AG08396 (cell line): ENCODE data around the gene NPAS2.
A peak's percentile ranks its signal among the peaks of the same experiment; 100 is the strongest.

Experiments
- DNase-seq: peaks from one replicate; pipeline ENCODE4 v3.0.0; 2012; ENCODE audit warnings: low spot score, mixed read lengths

Gene NPAS2

DNA sequence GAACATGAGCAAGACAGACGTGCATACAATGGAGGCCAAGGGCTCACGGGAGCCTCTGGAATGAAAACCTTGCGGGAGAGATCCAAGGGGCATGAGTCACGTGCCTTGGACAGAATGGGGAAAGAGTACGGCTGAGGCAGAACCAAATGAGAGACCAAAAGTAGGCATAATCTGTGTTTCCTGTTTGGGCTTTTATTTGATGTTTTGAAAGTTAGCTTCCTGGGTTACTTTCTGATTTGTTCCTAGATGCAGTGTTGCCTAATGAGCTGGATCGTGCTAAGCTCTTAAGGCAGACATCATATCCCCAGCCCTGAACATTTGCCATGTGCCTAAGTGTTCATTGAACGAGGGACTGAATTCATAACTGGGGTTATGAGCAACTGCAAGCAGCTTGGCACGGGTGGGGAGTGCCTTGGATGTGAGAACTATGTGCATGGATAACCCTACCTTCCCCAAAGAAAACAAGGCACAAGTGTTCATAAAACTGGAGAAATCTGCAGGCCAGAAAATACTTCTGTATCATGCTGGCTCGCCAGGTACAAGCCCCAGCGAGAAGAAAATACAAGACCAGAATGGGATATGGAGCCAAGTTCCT lies 121.8 kb downstream of the NPAS2 start:
- no peak for DNase-seq

DNA sequence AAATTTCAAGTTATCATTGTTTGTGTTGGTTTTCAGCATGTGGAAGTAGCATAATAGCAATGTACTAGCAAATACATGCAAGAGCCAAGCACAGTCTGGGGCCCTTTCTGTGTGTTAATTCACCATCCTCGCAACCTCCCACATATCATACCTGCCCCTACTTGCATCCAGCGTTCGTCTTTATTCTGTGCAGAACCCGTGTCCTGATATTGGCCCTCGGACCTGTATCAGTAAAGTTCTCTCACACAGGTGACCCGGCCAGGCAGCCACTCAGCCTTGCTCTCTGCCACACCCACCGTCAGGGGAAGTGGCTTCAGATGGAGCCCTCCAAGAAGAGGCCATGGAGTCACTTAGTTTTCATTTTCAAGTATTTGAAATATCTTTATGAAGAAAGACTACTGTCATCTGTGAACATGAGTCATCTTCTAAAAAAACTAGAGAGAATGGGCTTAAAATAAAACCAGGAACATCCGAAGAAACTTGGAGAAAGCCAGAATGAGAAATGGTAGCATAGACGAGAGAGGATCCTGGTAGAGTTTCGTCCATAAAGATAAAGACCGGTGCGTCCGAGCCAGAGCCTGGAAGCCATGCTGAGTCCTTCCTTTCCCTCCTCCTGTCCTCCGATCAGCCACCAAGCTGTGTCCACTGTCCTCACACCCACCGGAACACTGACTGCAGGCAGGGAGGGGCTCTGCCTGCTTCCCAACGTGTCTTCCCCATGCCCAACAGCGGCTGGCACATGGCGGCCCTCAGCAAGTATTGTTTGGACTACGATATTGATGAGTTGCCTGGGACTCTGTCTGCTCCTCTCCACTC lies 124.9 kb downstream of the NPAS2 start:
- no peak for DNase-seq

DNA sequence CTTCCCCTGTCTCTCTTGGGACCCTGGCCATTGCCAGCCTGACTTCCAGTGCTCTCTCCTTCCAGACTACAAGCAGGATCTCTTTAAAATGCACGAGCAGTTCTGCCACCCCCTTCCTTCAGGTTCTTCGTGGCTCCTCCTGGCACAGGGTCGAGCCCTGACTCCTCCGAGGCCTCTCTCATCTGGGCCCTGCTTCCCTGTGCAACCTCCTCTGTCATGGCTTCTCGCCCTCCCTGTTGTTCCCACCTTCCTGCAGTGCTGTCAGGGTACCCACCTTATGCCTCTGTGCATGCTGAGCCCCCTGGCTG lies 125.4 kb downstream of the NPAS2 start:
- DNase-seq: no peak

DNA sequence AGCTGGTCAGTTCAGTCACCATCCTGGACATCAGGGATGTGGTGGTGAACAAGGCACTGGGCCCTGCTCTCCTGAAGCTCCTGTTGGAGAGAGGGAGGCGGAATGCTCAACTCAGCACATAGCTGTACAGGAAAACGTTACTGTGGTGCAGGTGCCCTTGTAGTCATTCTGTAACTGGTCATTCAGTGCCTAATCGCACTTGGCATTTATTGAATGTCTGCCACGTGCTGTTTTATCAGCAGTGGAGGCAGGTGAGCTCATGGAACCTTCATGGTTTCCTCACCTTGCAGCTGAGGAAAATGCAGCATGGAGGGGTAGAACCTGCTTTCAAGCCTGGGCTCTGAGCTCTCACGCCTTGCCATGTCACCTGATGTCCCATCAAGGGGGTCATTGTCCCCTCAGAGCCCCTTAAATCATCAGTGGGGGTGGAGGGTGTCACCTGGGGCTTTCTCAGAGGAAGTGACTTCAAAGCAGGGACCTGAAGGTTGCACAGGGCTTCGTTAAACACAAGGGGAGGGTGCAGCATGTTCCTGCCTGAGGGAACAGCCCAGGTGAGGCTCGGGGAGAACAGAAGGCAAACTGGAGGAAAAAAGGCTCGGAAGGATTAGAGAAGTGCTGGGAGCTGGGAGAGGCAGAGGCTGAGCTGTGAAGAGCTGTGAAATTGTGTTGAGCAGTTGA lies 126.1 kb downstream of the NPAS2 start:
- DNase-seq: no peak

DNA sequence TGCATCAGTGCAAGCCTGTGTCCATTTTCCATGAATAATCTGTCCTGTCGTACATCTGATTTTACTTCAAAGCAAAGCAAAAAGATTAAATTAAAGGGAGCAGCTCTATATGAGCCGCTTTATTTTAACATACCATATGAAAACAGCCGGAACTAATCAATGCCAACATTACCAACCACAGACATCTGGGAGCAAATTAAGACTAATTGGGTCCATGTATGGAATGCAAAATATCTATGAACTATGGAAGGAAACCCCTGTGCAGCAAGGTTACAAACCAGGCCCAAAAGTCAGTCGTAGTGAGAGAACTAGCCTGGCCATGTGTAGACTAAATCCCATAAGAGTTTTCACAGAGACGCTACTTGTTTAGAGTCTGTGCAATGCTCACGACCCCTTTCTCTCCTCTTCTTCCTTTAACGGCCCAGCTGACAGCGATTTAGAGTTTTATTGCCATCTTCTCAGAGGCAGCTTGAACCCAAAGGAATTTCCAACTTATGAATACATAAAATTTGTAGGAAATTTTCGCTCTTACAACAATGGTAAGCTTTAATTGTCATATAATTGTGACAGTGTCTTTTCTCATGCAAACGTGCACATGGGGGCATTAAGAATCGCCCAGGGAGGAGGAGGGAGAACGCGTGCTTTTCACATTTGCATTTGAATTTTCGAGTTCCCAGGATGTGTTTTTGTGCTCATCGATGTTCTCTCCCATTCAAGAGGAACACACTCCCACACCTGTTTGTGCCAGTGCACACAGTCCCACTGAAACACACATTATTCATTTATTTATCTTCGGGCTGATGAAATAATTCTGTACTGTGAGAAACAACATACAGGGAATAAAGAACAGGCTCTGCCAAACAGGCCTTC lies 129.2 kb downstream of the NPAS2 start:
- DNase-seq: no peak

DNA sequence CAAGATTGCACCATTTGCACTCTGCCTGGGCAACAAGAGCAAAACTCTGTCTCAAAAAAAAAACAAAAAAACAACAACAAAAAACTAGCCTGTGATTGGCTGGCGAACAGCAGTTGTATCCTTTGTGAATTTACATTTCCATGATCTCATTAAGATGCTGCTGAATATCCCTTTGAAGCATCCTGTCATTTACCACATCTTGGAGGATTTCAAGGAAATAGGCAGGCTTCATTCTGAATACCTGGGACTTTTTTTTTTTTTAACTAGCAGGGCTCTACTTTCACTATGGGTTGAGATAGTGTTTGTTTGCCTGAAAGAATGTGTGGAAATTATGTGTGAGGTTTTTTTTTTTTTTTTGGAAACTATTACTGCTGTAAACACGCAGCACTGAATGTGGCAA lies 132.6 kb downstream of the NPAS2 start:
- no peak for DNase-seq

DNA sequence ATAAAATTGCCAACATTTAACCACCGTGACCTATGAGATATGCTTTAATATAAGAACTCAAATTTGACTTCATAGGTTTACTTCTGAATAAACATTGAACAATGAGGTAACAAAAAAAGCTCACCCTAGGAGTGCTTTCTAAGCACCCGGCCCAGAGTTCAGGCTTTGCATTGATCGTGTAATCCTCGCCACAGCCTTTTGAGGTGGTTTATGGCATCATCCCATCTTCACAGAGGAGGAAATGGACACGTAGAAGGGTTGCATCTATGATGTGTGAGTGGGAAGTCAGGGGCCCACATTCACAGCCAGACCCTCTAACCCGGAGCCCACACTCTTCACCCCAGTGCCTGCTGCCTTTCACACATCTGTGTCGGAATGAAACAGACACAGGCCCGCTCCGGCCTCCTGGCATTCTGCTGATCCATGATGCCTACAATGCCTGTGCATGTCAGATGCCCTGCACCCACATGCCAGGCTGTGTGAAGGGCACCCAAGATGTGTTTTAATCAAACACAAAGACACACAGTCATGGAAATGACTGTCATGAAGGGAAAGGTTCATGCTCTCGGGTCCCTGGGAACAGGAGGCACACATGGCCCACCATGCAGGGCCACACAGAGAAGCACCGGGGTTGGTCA lies 133.6 kb downstream of the NPAS2 start:
- no peak for DNase-seq

DNA sequence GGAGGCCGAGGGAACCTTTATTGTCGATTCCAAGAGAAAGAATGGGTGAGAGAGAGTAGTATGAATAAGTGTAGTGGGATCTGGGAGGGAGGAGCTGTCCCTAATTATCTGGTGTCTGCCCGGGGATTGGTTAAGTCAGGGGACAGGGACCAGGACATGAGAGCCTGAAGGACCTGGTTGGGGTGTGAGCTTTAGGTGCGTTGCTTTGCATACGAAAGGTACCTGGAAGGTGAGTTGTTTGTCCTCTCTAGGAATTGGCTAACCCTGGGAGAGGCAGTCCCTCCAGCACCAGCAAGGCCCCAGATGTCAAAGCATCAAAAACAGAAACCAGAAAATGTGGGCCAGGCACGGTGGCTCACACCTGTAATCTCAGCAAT lies 134.1 kb downstream of the NPAS2 start:
- no peak for DNase-seq

DNA sequence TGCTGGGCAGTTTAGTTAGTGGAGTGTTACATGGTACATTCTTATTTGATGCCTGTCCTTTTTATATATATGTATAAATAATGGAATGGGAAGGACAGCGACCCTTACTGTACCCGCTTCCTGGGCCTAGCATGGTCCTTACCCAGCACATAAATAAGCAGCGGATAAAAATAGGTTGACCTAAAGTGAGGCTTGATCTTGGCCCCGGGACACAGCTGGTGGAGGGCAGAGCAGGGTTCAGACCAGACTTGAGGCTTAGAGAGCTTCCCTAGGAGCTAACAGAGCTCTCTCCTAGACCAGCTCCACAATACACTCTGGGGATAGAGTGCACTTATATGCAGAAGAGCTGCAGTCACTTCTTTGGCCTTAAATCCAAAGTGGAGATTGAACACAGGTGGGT lies 135.3 kb downstream of the NPAS2 start:
- no peak for DNase-seq

DNA sequence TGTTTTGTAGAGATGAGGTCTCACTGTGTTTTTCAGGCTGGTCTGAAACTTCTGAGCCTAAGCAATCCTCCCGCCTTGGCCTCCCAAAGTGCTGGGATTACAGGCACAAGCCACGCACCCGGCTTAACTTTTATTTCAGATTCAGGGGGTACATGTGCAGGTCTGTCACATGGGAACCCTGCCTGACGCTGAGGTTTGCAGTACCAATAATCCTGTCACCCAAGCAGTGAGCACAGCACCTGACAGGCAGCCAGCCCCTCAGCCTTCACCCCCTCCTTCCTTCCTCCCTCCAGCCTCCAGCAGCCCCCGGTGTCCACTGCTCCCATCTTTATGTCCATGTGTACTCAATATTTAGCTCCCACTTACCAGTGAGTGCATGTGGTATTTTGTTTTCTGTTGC lies 136.1 kb downstream of the NPAS2 start:
- no peak for DNase-seq

DNA sequence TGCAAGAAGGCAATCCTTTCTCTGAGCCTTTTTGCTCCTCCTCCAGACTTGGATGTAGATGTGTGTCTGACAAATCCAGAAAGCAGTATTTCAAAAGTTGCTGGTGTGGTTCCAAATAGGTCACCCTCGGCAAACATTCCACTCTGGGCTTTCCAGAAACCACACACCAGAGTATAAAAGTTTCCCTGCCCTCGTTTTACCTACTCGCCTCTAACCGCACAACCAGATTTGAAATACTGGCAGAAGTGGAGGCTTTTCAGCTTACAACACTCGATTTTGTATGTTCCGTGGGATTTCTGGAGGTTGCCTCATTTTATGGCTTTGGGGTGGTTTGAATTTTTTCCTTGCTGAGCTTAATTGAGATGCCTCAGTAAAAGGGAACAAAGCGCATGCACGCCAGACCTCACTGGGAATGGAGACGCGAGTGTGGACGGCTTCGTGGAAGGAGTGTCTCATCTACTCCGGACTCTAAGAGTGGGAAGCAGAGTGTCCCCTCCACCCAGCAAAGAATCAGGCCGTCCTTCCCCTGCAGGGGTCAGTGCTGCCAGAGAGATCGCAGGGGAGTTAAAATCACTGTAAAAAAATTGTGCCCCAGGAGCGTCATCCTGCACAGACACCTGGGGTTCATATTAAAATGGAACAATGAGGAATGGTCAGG lies 138.2 kb downstream of the NPAS2 start:
- peak; percentile 85 for DNase-seq

DNA sequence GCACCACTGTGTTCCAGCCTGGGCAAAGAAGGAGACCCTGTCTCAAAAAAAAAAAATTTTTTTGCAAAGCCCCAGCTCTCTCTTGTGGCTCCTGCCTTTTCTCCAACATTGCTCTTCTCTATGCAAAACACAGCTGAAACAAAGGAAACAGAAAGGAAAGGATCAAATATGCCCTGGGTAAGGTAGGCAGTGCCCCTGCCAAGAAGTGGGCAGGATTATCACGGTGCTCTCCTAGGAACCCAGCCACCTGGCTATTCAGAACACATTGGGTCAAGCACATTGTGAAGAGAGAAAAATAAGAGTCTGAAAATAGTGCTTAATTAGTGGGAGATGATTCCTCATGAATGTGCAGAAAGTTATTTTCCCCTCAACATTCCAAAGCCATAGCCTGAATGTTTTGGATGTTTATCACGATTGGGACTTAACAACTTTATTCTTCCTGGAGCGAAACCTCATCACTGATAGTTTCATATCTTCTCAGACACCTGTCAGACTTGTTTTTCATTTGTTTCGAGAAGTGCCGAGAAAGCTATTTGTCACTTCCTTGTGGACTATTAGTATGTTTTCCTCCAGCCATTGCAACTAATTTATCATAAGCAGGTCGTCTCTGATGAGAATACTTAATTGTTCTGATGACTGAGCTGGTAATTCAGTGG lies 139.4 kb downstream of the NPAS2 start:
- DNase-seq: peak; percentile 38

DNA sequence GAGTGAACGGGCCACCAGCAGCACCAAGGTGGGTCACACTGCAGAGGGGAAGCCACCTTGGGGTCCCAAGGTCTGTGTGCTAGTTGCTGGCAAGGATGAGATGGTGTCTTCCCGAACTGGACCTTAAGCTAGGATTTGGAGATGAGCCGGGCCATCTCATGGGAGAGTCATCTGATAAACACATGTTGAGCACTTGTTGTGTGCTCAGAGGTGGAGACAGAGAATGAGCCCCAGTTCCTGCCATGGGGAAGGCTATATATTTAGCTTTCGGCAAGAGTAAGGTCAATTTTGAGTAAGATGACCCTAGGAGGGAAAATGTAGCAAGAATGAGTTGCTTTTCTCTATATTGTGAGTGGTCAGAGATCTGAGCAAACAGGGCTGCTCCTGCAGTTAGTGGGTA lies 140.7 kb downstream of the NPAS2 start:
- no peak for DNase-seq

DNA sequence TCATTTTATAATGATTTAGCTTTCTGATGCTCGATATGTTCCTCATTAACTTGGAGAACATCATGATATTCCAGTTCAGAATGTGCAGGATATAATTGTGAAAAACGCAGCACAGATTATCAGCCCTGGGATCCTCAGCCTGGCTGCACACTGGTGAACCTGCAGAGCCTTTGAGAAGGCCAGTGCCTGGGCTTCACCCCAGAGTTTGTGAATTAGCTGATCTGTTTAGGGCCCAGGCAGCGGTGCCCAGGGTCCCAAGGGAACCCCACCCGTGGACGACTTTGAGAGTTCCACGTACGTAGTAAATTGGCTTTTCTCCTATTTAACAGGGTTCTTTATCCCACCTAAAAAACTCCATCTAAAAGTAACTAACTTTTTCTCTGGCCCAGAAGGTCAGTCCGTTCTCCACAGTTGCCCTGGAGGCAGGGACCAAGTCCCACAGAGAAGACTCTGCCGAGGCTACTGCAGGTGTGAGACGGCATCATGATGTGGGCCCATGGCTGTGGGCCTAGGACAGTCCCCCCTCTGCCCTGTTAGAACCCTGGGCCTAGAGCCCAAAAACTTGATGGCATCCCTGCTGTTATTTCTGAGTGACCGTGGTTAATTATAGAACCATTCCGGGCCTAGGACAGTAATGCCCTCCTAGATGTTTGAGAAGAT lies 142.6 kb downstream of the NPAS2 start:
- no peak for DNase-seq

DNA sequence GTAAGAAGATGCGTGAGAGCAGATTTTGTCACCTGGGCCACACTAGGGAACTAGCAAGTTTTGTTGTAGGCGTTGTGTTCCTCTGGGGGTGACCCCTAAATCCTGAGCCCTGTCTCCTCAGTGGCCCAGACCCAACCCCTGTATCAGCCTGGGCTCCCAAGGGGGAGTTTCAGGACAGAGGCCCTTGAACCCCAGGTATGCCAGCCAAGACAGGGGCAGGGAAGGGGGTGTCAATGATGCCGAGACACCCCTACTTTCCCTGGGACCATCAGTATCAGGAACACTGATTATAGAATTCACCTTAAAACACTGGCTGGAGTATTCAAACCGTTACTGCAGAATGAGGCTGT lies 143.1 kb downstream of the NPAS2 start:
- no peak for DNase-seq

DNA sequence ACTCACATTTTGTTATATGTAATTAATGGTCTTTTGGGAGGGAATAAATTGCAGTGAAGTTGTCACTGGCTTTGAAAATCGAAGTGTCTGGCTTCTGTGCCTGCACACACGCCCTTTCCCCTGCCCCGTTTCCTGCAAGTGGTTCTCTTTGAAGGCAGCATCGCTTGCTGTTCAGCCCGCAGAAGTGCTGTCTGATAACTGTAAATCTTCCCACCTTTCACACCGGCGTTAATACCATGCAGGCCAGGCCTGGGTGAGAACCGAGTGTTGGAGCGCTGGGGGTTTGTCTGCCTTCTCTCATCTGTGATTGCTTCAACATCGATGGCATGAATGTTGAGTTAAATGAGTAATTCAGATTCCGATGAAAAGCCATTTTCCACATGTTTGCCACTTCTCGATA lies 144.3 kb downstream of the NPAS2 start:
- no peak for DNase-seq

DNA sequence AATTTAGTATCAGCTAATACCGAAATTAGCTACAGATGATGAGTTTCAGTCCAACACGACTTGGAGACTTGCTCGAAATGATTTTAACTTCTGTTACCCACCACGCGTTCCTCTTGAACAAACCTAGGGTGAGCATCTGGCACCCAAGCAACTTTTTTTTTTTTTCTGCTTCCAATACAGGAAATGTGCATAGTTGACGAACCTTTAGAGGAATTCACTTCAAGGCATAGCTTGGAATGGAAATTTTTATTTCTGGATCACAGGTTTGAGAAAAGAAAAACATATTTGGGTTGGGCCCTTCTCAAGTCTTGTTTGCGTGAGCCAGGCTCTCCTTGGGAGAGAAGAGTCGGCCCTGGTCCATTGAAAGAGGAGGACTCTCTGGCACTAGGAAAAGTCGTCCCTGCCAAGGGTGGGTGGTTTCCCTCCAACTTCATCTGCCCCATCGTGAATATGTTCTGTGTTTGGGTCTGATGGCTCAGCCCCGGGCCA lies 144.8 kb downstream of the NPAS2 start:
- no peak for DNase-seq

DNA sequence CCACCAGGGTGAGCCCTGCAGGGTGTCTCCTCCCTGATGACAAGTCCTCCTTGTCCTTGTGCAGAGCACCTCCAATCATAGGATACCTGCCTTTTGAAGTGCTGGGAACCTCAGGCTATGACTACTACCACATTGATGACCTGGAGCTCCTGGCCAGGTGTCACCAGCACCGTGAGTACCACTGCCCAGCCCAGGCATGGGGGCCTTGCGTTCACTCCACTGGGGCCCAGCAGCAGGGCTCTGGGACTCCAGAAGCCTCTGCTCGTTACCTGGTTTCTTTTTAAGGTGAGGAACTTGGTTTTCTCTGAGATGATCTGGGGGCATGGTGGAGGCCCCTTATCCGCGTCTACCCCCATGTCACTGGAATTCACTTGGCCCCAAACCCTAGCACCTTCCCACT lies 145.7 kb downstream of the NPAS2 start:
- DNase-seq: no peak

DNA sequence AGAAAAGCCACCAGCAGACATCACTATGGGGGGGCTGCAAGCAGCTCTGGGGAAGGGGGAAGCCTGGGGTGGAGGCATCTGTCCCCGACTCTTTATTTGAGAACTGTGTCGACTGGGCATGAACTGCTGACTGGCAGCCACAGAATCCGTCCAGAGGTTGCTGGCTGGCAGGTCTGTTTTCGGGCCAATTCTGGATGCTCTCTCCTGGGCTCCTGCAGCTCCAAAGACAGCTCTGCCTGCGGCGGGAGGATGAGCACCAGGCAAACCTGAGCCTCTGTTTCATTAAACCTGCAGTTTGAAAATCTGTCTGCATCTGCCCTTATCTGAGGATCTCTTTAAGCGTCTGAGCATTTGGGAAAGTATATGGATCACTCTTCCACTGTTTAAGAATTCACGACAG lies 147.8 kb downstream of the NPAS2 start:
- DNase-seq: no peak
